Omental fat pad (tissue), 4 donors: ENCODE results near the gene DSC3. TPM values are rescaled to one million over a fixed set of nuclear protein-coding genes. Genes with fewer than 3 reads are reported as not detected.
A peak's percentile ranks its signal among the peaks of the same experiment; 100 is the strongest.
"Not testable (repeated sequence)": the region's sequence is repeated elsewhere in the genome, so short reads cannot be mapped to it uniquely, and the experiment has no call there.

Experiments used
- ATAC-seq: fragments of 150-250 bp; one replicate; pipeline ENCODE4 v1.9.1; 2016; ENCODE audit warnings: mild to moderate bottlenecking, moderate library complexity; ENCODE audit not compliant: low FRiP score
- DNase-seq: peaks from one replicate; pipeline ENCODE4 v3.0.0-alpha.2; 2019; ENCODE audit warnings: low spot score
- total RNA-seq, 4 donors: library from RNA; depleted of rRNA; stranded (reverse); fragments of >200 nt; gene quantifications; one replicate each; pipeline ENCODE4 v1.1.0, GENCODE V29; 2016
- TF ChIP-seq, protein P1 (sequence below), 3 donors: fragments of 450-650 bp; IDR thresholded peaks; one replicate each; pipeline ENCODE4 v1.5.1; 2016 to 2017; ENCODE audit warnings: antibody characterized with exemption in 3 of 3, mild to moderate bottlenecking in 3 of 3, moderate library complexity in 2 of 3

DSC3 gene
- total RNA-seq, 4 donors from 2014 or later, result 0.32 to 60.2 (median 20.9) TPM

DNA sequence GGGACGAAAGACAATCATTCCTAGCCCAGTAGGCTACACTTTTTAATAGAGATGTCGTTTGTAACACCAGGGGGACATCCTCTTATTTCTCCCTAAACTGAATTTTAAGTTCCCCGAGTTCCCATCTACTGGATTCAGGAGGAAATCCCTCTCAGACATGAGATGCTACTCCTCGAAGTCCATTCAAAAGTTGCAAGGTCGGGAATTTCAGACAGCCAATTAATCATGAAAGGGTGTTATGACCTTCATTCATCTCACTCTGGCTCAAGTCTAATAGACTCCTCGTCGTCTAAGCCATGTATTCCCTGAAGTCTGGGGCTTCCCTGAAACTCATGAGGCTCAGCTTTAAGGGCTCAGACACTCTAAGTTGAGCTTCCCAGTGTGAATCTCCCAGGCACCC, 1.2 kb upstream of the DSC3 start:
- TF ChIP-seq, protein P1, sequence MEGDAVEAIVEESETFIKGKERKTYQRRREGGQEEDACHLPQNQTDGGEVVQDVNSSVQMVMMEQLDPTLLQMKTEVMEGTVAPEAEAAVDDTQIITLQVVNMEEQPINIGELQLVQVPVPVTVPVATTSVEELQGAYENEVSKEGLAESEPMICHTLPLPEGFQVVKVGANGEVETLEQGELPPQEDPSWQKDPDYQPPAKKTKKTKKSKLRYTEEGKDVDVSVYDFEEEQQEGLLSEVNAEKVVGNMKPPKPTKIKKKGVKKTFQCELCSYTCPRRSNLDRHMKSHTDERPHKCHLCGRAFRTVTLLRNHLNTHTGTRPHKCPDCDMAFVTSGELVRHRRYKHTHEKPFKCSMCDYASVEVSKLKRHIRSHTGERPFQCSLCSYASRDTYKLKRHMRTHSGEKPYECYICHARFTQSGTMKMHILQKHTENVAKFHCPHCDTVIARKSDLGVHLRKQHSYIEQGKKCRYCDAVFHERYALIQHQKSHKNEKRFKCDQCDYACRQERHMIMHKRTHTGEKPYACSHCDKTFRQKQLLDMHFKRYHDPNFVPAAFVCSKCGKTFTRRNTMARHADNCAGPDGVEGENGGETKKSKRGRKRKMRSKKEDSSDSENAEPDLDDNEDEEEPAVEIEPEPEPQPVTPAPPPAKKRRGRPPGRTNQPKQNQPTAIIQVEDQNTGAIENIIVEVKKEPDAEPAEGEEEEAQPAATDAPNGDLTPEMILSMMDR (IDR thresholded peaks at IDR 0.05), result no peak
- ATAC-seq (no peak), DNase-seq (no peak)

DNA sequence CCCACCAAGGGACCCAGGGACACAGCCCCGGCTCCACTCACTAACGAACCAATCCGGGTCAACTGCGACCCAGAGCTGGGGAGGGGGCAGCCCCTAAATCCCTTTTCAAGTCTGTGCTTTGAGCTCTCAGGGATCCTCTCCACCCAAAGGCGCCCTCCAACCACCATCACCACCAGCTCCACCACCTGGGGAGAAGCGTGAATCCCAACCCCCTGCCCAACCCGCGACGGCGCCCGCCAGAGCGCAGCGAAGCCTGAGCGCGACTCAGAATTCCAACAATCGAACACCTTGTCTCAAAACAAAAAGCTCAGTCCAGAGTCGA, 497 bp downstream of the DSC3 start:
- ATAC-seq (peak; percentile 48), DNase-seq (no peak)
- TF ChIP-seq, protein P1 (IDR thresholded peaks at IDR 0.05), result no peak

DNA sequence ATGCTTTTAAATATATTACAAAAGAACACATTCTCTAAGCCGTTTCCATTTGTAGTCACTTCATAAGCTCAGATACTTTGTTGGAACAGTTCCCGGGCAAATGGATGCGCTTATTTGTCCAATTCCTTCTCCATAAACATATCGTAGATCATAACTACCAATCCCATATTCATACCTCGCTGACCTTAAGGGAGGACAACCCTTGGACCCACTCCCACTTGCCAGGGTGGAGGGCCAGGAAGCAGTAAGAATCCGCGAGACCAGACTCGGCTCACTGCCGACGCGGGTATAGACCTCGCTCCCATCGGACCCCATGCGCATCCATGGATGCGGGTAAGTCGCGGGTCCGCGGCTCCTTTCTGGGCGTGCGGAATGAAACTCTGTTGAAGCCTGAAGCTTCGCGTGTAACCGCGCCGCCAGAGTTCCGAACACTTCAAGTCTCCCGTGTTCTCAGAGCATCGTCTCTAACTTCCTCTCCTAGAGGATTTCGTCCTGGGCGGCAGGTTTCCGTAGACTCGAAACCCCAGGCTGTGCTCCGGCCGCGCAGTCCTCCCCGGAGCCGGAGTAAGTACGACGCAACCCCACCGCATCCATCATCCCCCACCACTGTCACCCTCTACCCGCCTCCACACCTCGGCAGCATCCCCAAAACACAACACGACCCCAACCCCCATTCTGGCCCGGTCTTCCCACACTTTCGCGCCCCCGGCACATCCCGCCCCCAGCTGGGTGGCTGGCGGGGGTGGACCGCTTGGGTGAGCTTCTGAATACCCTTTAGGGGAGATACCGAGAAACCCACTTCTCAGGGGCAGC, 1.1 kb downstream of the DSC3 start:
- DNase-seq (no peak), ATAC-seq (peak; percentile 32)
- TF ChIP-seq, protein P1 (IDR thresholded peaks at IDR 0.05), result no peak

DNA sequence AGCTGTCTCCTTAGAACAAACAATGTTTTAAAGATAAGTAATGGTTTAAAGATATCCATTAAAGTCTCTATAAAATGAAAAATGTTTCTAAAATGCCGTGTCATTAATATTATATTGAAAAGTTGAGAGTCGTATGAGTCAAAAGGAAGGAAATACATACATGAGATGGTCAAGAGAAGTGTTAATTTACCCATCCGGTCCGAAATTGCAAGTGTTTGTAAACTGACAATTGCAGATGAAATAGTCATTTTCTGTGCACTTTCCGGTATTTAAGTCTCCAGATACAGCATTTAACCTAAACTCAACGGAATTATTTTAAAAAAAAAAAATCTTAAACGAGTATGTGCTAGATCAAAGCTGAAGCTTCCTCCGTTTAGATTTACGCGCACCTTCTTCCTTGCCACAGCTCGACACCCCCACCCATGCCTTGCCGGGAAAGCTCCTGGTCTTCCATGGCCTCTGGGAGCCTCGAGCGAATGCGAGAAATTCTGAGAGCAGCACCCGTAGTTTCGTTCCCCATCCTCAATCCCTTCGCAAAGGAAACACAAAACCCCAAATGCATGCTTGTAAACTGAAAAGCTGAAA, 1.8 kb downstream of the DSC3 start:
- TF ChIP-seq, protein P1 (IDR thresholded peaks at IDR 0.05), result no peak
- DNase-seq, result no peak
- ATAC-seq, result no peak

DNA sequence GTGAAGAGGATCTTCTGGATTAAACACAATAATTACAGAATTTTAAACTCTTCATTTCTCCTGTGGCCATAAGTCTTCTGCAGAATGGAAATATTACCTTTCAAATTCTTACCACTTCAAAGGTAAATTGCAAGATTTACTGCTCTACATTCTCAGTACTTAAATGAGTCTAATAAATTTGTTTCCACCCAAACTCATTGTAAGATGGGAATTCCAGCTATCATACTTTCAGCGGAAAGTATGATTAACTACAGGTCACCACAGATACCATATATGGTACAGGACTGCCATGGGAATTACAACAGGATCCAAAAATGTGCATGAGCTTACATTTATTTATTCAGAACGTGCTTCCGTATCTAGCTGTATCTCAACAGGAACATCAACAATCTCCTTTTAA, 3.1 kb downstream of the DSC3 start:
- TF ChIP-seq, protein P1 (IDR thresholded peaks at IDR 0.05), result no peak
- ATAC-seq (no peak), DNase-seq (no peak)

DNA sequence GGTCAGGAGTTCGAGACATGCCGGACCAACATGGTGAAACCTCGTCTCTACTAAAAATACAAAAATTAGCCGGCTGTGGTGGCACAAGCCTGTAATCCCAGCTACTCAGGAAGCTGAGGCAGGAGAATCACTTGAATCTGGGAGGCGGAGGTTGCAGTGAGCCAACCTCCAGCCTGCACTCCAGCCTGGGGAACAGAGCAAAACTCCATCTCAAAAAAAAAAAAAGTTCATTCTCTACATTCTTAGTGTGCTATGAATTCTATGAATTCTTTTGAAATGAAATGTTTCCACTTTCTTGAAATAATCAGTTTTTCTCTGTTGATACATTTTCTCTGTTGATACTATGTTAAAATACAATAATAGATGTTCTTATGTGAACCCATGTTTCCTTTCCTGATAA, 4.9 kb downstream of the DSC3 start:
- ATAC-seq, result not testable (repeated sequence)

DNA sequence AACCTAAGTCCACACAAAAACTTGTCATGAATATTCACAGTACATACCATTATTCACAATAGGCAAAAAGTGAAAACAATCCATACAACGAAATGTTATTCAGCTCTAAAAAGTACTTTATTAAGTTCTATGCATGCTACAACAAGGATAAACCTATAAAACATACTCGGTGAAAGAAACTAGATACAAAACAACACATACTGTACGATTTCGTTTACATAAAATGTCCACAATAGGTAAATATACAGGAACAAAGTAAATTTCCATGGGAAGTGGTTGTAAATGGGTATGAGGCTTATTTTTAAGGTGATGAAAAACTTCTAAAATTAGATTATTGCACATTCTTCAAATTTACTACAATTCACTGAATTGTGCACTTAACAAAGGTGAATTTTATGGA, 8.0 kb downstream of the DSC3 start:
- TF ChIP-seq, protein P1 (IDR thresholded peaks at IDR 0.05), result no peak
- ATAC-seq (no peak), DNase-seq (no peak)

More for the DNA sequence above, 4.9 kb downstream of the DSC3 start:
- DNase-seq, result not testable (repeated sequence)
